H9 (cell line): Measurements from ENCODE around the gene PRRC1. TPM values are rescaled to one million over a fixed set of nuclear protein-coding genes. Genes with fewer than 3 reads are reported as not detected.

Experiments
- DNase-seq: peaks from one replicate; pipeline ENCODE4 v3.0.0-alpha.2; 2017
- H2AFZ ChIP-seq: one replicate; pipeline ENCODE4 v1.6.1; 2013; ENCODE audit warnings: mild to moderate bottlenecking, low read length, control low read depth, moderate library complexity
- H2AK5ac ChIP-seq: 2 replicates; pipeline ENCODE4 v1.6.1; 2013; ENCODE audit warnings: low read length, control low read depth, mixed read lengths; ENCODE audit not compliant: insufficient read length
- H2BK120ac ChIP-seq: one replicate; pipeline ENCODE4 v1.6.1; 2013; ENCODE audit warnings: low read depth, mild to moderate bottlenecking, low read length, control low read depth, inconsistent platforms; ENCODE audit not compliant: poor library complexity, severe bottlenecking
- H2BK12ac ChIP-seq: 2 replicates; pipeline ENCODE4 v1.6.1; 2013; ENCODE audit warnings: low read length, control low read depth, mixed read lengths, low read depth; ENCODE audit not compliant: insufficient read length
- H2BK15ac ChIP-seq: 2 replicates; pipeline ENCODE4 v1.6.1; 2013; ENCODE audit warnings: low read depth, low read length, control low read depth
- H2BK20ac ChIP-seq: one replicate; pipeline ENCODE4 v1.6.1; 2013; ENCODE audit warnings: low read depth, mild to moderate bottlenecking, low read length, control low read depth, inconsistent platforms; ENCODE audit not compliant: poor library complexity, severe bottlenecking
- H2BK5ac ChIP-seq: 2 replicates; pipeline ENCODE4 v1.6.1; 2013; ENCODE audit warnings: low read length, control low read depth, mixed read lengths; ENCODE audit not compliant: insufficient read length
- H3K14ac ChIP-seq: 2 replicates; pipeline ENCODE4 v1.6.1; 2013; ENCODE audit warnings: low read length, control low read depth; ENCODE audit not compliant: insufficient read depth
- H3K18ac ChIP-seq: 2 replicates; pipeline ENCODE4 v1.6.1; 2013; ENCODE audit warnings: low read depth, mild to moderate bottlenecking, mixed read lengths, low read length, control low read depth; ENCODE audit not compliant: insufficient read length
- H3K23ac ChIP-seq: 2 replicates; pipeline ENCODE4 v1.6.1; 2013; ENCODE audit warnings: low read length, control low read depth, mixed read lengths, low read depth; ENCODE audit not compliant: insufficient read length
- H3K23me2 ChIP-seq: 2 replicates; pipeline ENCODE4 v1.6.1; 2013; ENCODE audit warnings: low read depth, mild to moderate bottlenecking, mixed read lengths, low read length, control low read depth; ENCODE audit not compliant: insufficient read length, poor library complexity, severe bottlenecking
- H3K27ac ChIP-seq: 2 replicates; pipeline ENCODE4 v1.5.1; 2013; ENCODE audit warnings: low read length, control low read depth, mixed read lengths, low read depth; ENCODE audit not compliant: insufficient read length
- H3K27me3 ChIP-seq: 2 replicates; pipeline ENCODE4 v1.6.1; 2013; ENCODE audit warnings: low read length, control low read depth, inconsistent platforms; ENCODE audit not compliant: insufficient read depth
- H3K4ac ChIP-seq: 2 replicates; pipeline ENCODE4 v1.6.1; 2013; ENCODE audit warnings: low read depth, mild to moderate bottlenecking, control low read depth, inconsistent platforms, low read length, moderate library complexity
- H3K4me1 ChIP-seq: 2 replicates; pipeline ENCODE4 v1.6.1; 2013; ENCODE audit warnings: low read length, control low read depth, inconsistent platforms; ENCODE audit not compliant: insufficient read depth
- H3K4me2 ChIP-seq: 2 replicates; pipeline ENCODE4 v1.6.1; 2013; ENCODE audit warnings: low read length, control low read depth, mixed read lengths; ENCODE audit not compliant: insufficient read length, insufficient read depth
- H3K56ac ChIP-seq: 2 replicates; pipeline ENCODE4 v1.6.1; 2013; ENCODE audit warnings: low read depth, mild to moderate bottlenecking, mixed read lengths, low read length, control low read depth; ENCODE audit not compliant: insufficient read length
- H3K79me1 ChIP-seq: 2 replicates; pipeline ENCODE4 v1.6.1; 2013; ENCODE audit warnings: low read depth, mild to moderate bottlenecking, moderate library complexity, low read length, control low read depth, inconsistent platforms; ENCODE audit not compliant: insufficient read depth, poor library complexity, severe bottlenecking
- H3K79me2 ChIP-seq: 2 replicates; pipeline ENCODE4 v1.6.1; 2013; ENCODE audit warnings: low read length, control low read depth, inconsistent platforms; ENCODE audit not compliant: insufficient read depth
- H3K9ac ChIP-seq: 2 replicates; pipeline ENCODE4 v1.6.1; 2013; ENCODE audit warnings: low read length, control low read depth, mixed read lengths; ENCODE audit not compliant: insufficient read length; ENCODE audit errors: extremely low read depth
- H3K9me3 ChIP-seq: one replicate; pipeline ENCODE4 v1.6.1; 2013; ENCODE audit warnings: low read depth, low read length, inconsistent platforms; ENCODE audit not compliant: control insufficient read depth
- H3T11ph ChIP-seq: one replicate; pipeline ENCODE4 v1.6.1; 2013; ENCODE audit warnings: mild to moderate bottlenecking, low read length, control low read depth, inconsistent platforms
- H4K20me1 ChIP-seq: one replicate; pipeline ENCODE4 v1.6.1; 2013; ENCODE audit not compliant: control insufficient read depth, insufficient read length, insufficient read depth
- H4K5ac ChIP-seq: 2 replicates; pipeline ENCODE4 v1.6.1; 2013; ENCODE audit warnings: low read depth, mild to moderate bottlenecking, mixed read lengths, low read length, control low read depth; ENCODE audit not compliant: insufficient read length
- H4K8ac ChIP-seq: replicated peaks from 2 replicates; pipeline ENCODE4 v1.6.1; 2013; ENCODE audit warnings: low read length, control low read depth, mixed read lengths, low read depth; ENCODE audit not compliant: insufficient read length
- H4K91ac ChIP-seq: 2 replicates; pipeline ENCODE4 v1.6.1; 2013; ENCODE audit warnings: low read depth, mild to moderate bottlenecking, moderate library complexity, mixed read lengths, low read length, control low read depth; ENCODE audit not compliant: insufficient read length
- H3K27ac Mint-ChIP-seq, 3 experiments: 2 replicates in 2 of 3; 3 replicates in 1 of 3; pipeline ENCODE4 v1.8.0; 2020 to 2021; ENCODE audit warnings: mixed read lengths in 3 of 3, mild to moderate bottlenecking in 1 of 3, moderate library complexity in 1 of 3
- H3K27me3 Mint-ChIP-seq: 2 replicates; pipeline ENCODE4 v1.8.0; 2021; ENCODE audit warnings: low read depth, mild to moderate bottlenecking, moderate library complexity, mixed read lengths
- H3K36me3 Mint-ChIP-seq, 3 experiments: 2 replicates in 2 of 3; 3 replicates in 1 of 3; pipeline ENCODE4 v1.8.0; 2020 to 2021; ENCODE audit warnings: low read depth in 3 of 3, mixed read lengths in 3 of 3; ENCODE audit not compliant: insufficient read depth in 1 of 3
- H3K4me1 Mint-ChIP-seq, 2 experiments: 2 replicates each; pipeline ENCODE4 v1.8.0; 2020; ENCODE audit warnings: mixed read lengths in 2 of 2
- H3K4me3 Mint-ChIP-seq, 2 experiments: 2 replicates in 1 of 2; 3 replicates in 1 of 2; pipeline ENCODE4 v1.8.0; 2020 to 2021; ENCODE audit warnings: mild to moderate bottlenecking in 2 of 2, mixed read lengths in 2 of 2, moderate library complexity in 1 of 2
- H3K9me3 Mint-ChIP-seq, 2 experiments: 2 replicates in 1 of 2; 3 replicates in 1 of 2; pipeline ENCODE4 v1.8.0; 2020; ENCODE audit warnings: mild to moderate bottlenecking in 2 of 2, mixed read lengths in 2 of 2, moderate library complexity in 1 of 2
- WGBS: extraction: QIAGEN DNeasy Blood & Tissue Kit; methylation state at CpG from one replicate; pipeline ENCODE4 v1.1.7; 2013; ENCODE audit warnings: missing lambda C conversion rate, low lambda C conversion rate, mixed read lengths; ENCODE audit not compliant: insufficient read length; ENCODE audit errors: extremely low coverage; 5-methylcytosine and 5-hydroxymethylcytosine counted together
- total RNA-seq: library from RNA; stranded (reverse); gene quantifications from 2 replicates; pipeline ENCODE4 v1.2.1, GENCODE V29; 2021
- TF ChIP-seq, protein P1 (sequence below): fragments of 200-600 bp; sonication (generic); conservative IDR thresholded peaks from 3 replicates; pipeline ENCODE4 v1.8.0; 2021; ENCODE audit warnings: antibody characterized with exemption, mild to moderate bottlenecking

The PRRC1 gene
- total RNA-seq, 1 experiment from 2014 or later = 70.7 TPM

DNA sequence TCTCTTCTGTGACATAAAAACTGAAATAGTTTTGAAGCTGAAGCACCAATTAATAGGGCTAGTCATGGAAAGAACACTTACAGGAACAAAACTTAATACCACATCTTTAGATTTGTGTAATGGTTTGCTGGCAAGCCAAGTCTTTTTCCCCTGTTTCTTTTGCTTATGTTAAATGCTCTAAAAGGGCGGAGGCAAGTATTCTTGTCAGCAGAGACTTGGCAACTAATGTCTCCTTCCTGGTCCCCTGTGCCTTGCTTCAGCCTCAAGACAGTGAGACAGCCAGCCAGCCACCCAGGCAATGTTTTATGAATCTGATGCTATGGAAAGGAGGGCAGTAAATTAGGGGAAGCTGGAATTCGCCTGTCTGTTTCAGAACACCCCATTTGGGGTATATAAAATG, 45.7 kb downstream of the PRRC1 start:
- Histone ChIP-seq H3K23ac (no peak overlapping the region), H3K56ac (no peak overlapping the region), H3K14ac (no peak overlapping the region), H3K79me1 (no peaks in the 10 kb centered on the region), H3K23me2 (no peaks in the 10 kb centered on the region), H3K27ac (no peak overlapping the region), H4K8ac (no peak overlapping the region), H3T11ph (no peak overlapping the region), H2BK12ac (no peak overlapping the region), H2BK20ac (no peak overlapping the region), H3K18ac (no peak overlapping the region), H4K5ac (no peak overlapping the region), H3K4me2 (no peak overlapping the region), H3K79me2 (no peaks in the 10 kb centered on the region), H2AK5ac (no peak overlapping the region), H2BK5ac (no peak overlapping the region), H3K4me1 (no peaks in the 10 kb centered on the region), H3K9me3 (no peaks in the 10 kb centered on the region), H2BK120ac (no peak overlapping the region), H2BK15ac (no peak overlapping the region), H2AFZ (no peak overlapping the region), H3K27me3 (no peaks in the 10 kb centered on the region), H3K9ac (no peak overlapping the region), H3K4ac (no peak overlapping the region), H4K91ac (no peak overlapping the region), H4K20me1 (no peaks in the 10 kb centered on the region)
- whole genome bisulfite sequencing = no CpG with 5 or more reads among the region's 2 CpGs
- peaks cover 0 to 2% (median 0%) of the 10 kb centered on the region in 3 experiments; a peak in 1 of 7 replicates for H3K36me3 Mint-ChIP-seq
- peaks cover 5% of the 10 kb centered on the region; the same call in 1 of the 2 replicates for H3K27me3 Mint-ChIP-seq
- H3K27ac Mint-ChIP-seq = no peak overlapping the region
- TF ChIP-seq, protein P1, sequence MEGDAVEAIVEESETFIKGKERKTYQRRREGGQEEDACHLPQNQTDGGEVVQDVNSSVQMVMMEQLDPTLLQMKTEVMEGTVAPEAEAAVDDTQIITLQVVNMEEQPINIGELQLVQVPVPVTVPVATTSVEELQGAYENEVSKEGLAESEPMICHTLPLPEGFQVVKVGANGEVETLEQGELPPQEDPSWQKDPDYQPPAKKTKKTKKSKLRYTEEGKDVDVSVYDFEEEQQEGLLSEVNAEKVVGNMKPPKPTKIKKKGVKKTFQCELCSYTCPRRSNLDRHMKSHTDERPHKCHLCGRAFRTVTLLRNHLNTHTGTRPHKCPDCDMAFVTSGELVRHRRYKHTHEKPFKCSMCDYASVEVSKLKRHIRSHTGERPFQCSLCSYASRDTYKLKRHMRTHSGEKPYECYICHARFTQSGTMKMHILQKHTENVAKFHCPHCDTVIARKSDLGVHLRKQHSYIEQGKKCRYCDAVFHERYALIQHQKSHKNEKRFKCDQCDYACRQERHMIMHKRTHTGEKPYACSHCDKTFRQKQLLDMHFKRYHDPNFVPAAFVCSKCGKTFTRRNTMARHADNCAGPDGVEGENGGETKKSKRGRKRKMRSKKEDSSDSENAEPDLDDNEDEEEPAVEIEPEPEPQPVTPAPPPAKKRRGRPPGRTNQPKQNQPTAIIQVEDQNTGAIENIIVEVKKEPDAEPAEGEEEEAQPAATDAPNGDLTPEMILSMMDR = no peak
- peaks cover 7% of the 10 kb centered on the region in 2 experiments for H3K4me1 Mint-ChIP-seq
- H3K4me3 Mint-ChIP-seq = no peak overlapping the region
- H3K9me3 Mint-ChIP-seq = no peaks in the 10 kb centered on the region
- DNase-seq = no peak
